Measurements from ENCODE around the gene JPH4. TPM values are rescaled to one million over a fixed set of nuclear protein-coding genes. Genes with fewer than 3 reads are reported as not detected.
"Not testable (repeated sequence)": the region's sequence is repeated elsewhere in the genome, so short reads cannot be mapped to it uniquely, and the experiment has no call there.

Gene JPH4
- total RNA-seq, 1 donor from 2014 or later, result 5.1 TPM

DNA sequence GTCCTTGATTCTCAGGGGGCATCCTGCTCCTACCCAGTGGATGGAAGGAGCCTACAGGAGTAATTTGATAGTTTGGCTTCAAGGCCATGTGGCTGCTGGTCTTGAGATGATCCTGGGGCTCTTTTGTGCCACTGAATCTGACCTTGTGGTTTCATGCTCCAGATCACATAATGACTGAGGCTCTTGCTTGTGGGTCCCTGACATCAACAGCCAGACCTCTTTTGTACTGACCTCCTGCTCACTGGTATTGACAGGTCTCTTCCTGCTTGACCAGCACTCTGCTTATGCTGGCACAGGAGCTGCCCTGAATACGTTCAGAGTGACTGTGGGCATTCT lies 23.2 kb upstream of the JPH4 start:
- TF ChIP-seq, protein P1, sequence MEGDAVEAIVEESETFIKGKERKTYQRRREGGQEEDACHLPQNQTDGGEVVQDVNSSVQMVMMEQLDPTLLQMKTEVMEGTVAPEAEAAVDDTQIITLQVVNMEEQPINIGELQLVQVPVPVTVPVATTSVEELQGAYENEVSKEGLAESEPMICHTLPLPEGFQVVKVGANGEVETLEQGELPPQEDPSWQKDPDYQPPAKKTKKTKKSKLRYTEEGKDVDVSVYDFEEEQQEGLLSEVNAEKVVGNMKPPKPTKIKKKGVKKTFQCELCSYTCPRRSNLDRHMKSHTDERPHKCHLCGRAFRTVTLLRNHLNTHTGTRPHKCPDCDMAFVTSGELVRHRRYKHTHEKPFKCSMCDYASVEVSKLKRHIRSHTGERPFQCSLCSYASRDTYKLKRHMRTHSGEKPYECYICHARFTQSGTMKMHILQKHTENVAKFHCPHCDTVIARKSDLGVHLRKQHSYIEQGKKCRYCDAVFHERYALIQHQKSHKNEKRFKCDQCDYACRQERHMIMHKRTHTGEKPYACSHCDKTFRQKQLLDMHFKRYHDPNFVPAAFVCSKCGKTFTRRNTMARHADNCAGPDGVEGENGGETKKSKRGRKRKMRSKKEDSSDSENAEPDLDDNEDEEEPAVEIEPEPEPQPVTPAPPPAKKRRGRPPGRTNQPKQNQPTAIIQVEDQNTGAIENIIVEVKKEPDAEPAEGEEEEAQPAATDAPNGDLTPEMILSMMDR (IDR thresholded peaks at IDR 0.05), result no peak
- Histone ChIP-seq H3K27ac (no peak overlapping the region), H3K4me3 (no peak overlapping the region), H3K9me3 (peaks cover 5% of the 10 kb centered on the region), H3K27me3 (ENCODE audit: low read depth) (no peaks in the 10 kb centered on the region), H3K4me1 (no peaks in the 10 kb centered on the region), H3K36me3 (no peaks in the 10 kb centered on the region)
- ATAC-seq (no peak), DNase-seq (no peak)
- intact Hi-C loops (cut with DNase I), result no loop called here

GRCh38 chr14:23601424-23601823 lies 22.8 kb upstream of the JPH4 start:
- no peak for ATAC-seq
- Histone ChIP-seq H3K27ac (no peak overlapping the region), H3K4me3 (no peak overlapping the region), H3K4me1 (no peaks in the 10 kb centered on the region), H3K27me3 (ENCODE audit: low read depth) (no peaks in the 10 kb centered on the region), H3K9me3 (peaks cover 5% of the 10 kb centered on the region), H3K36me3 (no peaks in the 10 kb centered on the region)
- TF ChIP-seq, protein P1 (IDR thresholded peaks at IDR 0.05), result no peak
- DNase-seq, result no peak
- intact Hi-C loops (cut with DNase I), result no loop called here

DNA sequence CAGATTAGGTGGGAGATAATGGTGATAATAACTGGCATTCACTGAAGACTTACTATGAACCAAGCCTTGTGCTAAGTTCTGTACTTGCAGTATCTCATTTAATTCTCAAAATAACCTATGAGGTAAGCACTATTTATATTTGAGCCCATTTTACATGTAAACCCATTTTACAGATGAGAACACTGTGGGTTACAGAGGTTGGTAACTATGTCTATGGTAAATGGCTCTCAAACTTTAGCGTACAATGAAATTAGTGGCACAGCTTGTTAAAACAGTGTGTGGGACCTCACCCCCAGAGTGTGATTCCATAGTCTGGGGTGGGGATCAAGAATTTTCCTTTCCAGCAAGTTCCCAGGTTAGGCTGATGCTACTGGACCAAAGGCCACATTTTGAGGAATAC lies 22.2 kb upstream of the JPH4 start:
- intact Hi-C loops (cut with DNase I), result no loop called here
- no peaks in the 10 kb centered on the region for H3K4me1 ChIP-seq
- H3K36me3 ChIP-seq, result no peaks in the 10 kb centered on the region
- TF ChIP-seq, protein P1 (IDR thresholded peaks at IDR 0.05), result no peak
- H3K27ac ChIP-seq, result no peak overlapping the region
- no peaks in the 10 kb centered on the region for H3K27me3 ChIP-seq (ENCODE audit: low read depth)
- H3K4me3 ChIP-seq, result no peak overlapping the region
- ATAC-seq (no peak), DNase-seq (no peak)
- H3K9me3 ChIP-seq, result peaks cover 5% of the 10 kb centered on the region

- H3K27me3 ChIP-seq (ENCODE audit: low read depth), result no peaks in the 10 kb centered on the region
- DNase-seq (no peak), ATAC-seq (no peak)
- H3K36me3 ChIP-seq, result no peaks in the 10 kb centered on the region
- no peak overlapping the region for H3K27ac ChIP-seq
- no peaks in the 10 kb centered on the region for H3K4me1 ChIP-seq
- peaks cover 5% of the 10 kb centered on the region for H3K9me3 ChIP-seq
- intact Hi-C loops (cut with DNase I), result no loop called here
- TF ChIP-seq, protein P1 (IDR thresholded peaks at IDR 0.05), result no peak
- H3K4me3 ChIP-seq, result no peak overlapping the region
Measured at GRCh38 chr14:23600322-23600707, 21.7 kb upstream of the JPH4 start.

DNA sequence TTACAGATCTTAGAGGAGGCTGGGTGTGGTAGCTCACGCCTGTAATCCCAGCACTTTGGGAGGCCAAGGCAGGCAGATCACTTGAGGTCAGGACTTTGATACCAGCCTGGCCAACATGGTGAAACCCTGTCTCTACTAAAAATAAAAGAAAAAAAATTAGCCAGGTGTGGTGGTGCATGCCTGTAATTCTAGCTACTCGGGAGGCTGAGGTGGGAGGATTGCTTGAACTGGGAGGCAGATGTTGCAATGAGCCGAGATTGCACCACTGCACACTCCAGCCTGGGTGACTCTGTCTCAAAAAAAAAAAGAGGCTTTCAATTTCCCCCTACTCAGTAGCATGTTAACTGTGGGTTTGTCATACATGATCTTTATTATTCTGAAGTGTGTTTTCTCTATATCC lies 15.6 kb upstream of the JPH4 start:
- H3K4me1 ChIP-seq; intact Hi-C loops (cut with DNase I); DNase-seq; H3K27ac ChIP-seq; H3K4me3 ChIP-seq; H3K27me3 ChIP-seq (ENCODE audit: low read depth); H3K36me3 ChIP-seq; ATAC-seq; H3K9me3 ChIP-seq: not testable (repeated sequence)

GRCh38 chr14:23590198-23590597 lies 11.6 kb upstream of the JPH4 start:
- no peaks in the 10 kb centered on the region for H3K36me3 ChIP-seq
- H3K27me3 ChIP-seq (ENCODE audit: low read depth), result no peaks in the 10 kb centered on the region
- DNase-seq (no peak), ATAC-seq (no peak)
- H3K9me3 ChIP-seq, result no peaks in the 10 kb centered on the region
- H3K4me1 ChIP-seq, result peaks cover 7% of the 10 kb centered on the region
- H3K4me3 ChIP-seq, result no peak overlapping the region
- H3K27ac ChIP-seq, result no peak overlapping the region
- intact Hi-C loops (cut with DNase I), result no loop called here
- TF ChIP-seq, protein P1 (IDR thresholded peaks at IDR 0.05), result no peak
